ENCODE results near the gene EYA4. TPM values are rescaled to one million over a fixed set of nuclear protein-coding genes. Genes with fewer than 3 reads are reported as not detected.

The EYA4 gene
- total RNA-seq, 4 donors from 2014 or later: 0.10 to 3.4 (median 0.23) TPM; not detected in 1

- H3K4me1 ChIP-seq: no peaks in the 10 kb centered on the region
- no peak for TF ChIP-seq EP300 (IDR thresholded peaks at IDR 0.05)
- no peak for TF ChIP-seq POLR2A (IDR thresholded peaks at IDR 0.05)
- TF ChIP-seq CTCF (IDR thresholded peaks at IDR 0.05): no peak
- TF ChIP-seq POLR2AphosphoS5 (IDR thresholded peaks at IDR 0.05): no peak
- no peak overlapping the region for H3K27ac ChIP-seq
- DNase-seq (ENCODE audit: low spot score in 2 of 2): no peak
- no peaks in the 10 kb centered on the region for H3K27me3 ChIP-seq
- no peaks in the 10 kb centered on the region for H3K9me3 ChIP-seq
- 23% methylated on average over 2 of the region's 2 CpGs for WGBS
- no peak overlapping the region for H3K4me3 ChIP-seq
- no peaks in the 10 kb centered on the region for H3K36me3 ChIP-seq
Measured at GRCh38 chr6:133399426-133399825, 158.3 kb downstream of the EYA4 start.

GRCh38 chr6:133404151-133404550 is 163.0 kb downstream of the EYA4 start:
- H3K36me3 ChIP-seq: no peaks in the 10 kb centered on the region
- no peak for DNase-seq (ENCODE audit: low spot score in 2 of 2)
- WGBS: 94% methylated on average over 2 of the region's 2 CpGs
- H3K27me3 ChIP-seq: no peaks in the 10 kb centered on the region
- no peaks in the 10 kb centered on the region for H3K4me1 ChIP-seq
- H3K9me3 ChIP-seq: no peaks in the 10 kb centered on the region
- TF ChIP-seq POLR2A (IDR thresholded peaks at IDR 0.05) (no peak), CTCF (IDR thresholded peaks at IDR 0.05) (no peak), POLR2AphosphoS5 (IDR thresholded peaks at IDR 0.05) (no peak), EP300 (IDR thresholded peaks at IDR 0.05) (no peak)
- no peak overlapping the region for H3K4me3 ChIP-seq
- no peak overlapping the region for H3K27ac ChIP-seq

- Histone ChIP-seq H3K4me1 (no peaks in the 10 kb centered on the region), H3K36me3 (no peaks in the 10 kb centered on the region), H3K27me3 (no peaks in the 10 kb centered on the region), H3K27ac (no peak overlapping the region), H3K4me3 (no peak overlapping the region), H3K9me3 (no peaks in the 10 kb centered on the region)
- 93% methylated on average over 8 of the region's 8 CpGs for WGBS
- no peak for DNase-seq (ENCODE audit: low spot score in 2 of 2)
- no peak for TF ChIP-seq EP300 (IDR thresholded peaks at IDR 0.05)
- TF ChIP-seq POLR2AphosphoS5 (IDR thresholded peaks at IDR 0.05): no peak
- no peak for TF ChIP-seq POLR2A (IDR thresholded peaks at IDR 0.05)
- no peak for TF ChIP-seq CTCF (IDR thresholded peaks at IDR 0.05)
Measured at GRCh38 chr6:133404728-133405127, 163.6 kb downstream of the EYA4 start.

GRCh38 chr6:133407320-133408100 is 166.4 kb downstream of the EYA4 start:
- Histone ChIP-seq H3K4me1 (no peaks in the 10 kb centered on the region), H3K27me3 (no peaks in the 10 kb centered on the region), H3K36me3 (no peaks in the 10 kb centered on the region), H3K9me3 (no peaks in the 10 kb centered on the region), H3K27ac (no peak overlapping the region), H3K4me3 (no peak overlapping the region)
- WGBS: 45% methylated on average over 3 of the region's 3 CpGs
- TF ChIP-seq POLR2AphosphoS5 (IDR thresholded peaks at IDR 0.05) (no peak), EP300 (IDR thresholded peaks at IDR 0.05) (no peak), POLR2A (IDR thresholded peaks at IDR 0.05) (no peak), CTCF (IDR thresholded peaks at IDR 0.05) (no peak)
- DNase-seq (ENCODE audit: low spot score in 2 of 2): no peak

GRCh38 chr6:133408132-133408531 is 167.0 kb downstream of the EYA4 start:
- TF ChIP-seq EP300 (IDR thresholded peaks at IDR 0.05) (no peak), CTCF (IDR thresholded peaks at IDR 0.05) (no peak), POLR2AphosphoS5 (IDR thresholded peaks at IDR 0.05) (no peak), POLR2A (IDR thresholded peaks at IDR 0.05) (no peak)
- no peak overlapping the region for H3K4me3 ChIP-seq
- no peaks in the 10 kb centered on the region for H3K4me1 ChIP-seq
- H3K9me3 ChIP-seq: no peaks in the 10 kb centered on the region
- 54% methylated on average over 2 of the region's 2 CpGs for WGBS
- H3K27ac ChIP-seq: no peak overlapping the region
- no peaks in the 10 kb centered on the region for H3K36me3 ChIP-seq
- no peak for DNase-seq (ENCODE audit: low spot score in 2 of 2)
- H3K27me3 ChIP-seq: no peaks in the 10 kb centered on the region
